ENCODE results near the gene KIRREL3.

Gene KIRREL3

DNA sequence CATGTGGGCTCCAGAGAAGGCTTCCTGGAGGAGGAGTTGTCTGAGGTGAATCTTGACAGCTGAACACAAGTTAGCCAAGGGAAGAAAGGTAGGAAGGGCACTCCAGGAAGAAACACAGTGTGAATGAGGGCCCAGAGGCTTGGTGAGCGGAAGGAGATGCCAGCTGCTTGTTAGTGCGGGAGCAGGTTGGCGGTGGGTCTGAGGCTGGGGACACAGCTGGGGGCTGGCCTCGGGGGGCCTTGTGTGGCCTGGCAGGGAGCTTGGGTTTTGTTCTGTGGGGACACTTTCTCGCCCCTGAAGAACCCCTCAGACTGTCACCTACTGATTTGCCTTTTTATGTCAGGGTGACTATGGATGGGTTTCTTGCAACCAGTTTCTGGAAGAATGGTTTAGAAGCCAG lies 485.1 kb downstream of the KIRREL3 start:
- no peak overlapping the region for H2BK120ac ChIP-seq (ENCODE audit: low read depth, low read length)
- H3K79me2 ChIP-seq (ENCODE audit: control insufficient read depth, insufficient read depth, low read length): no peaks in the 10 kb centered on the region
- H3K4me3 ChIP-seq (ENCODE audit: low read length): no peak overlapping the region
- H3K4me2 ChIP-seq (ENCODE audit: low read length): no peak overlapping the region
- H3K27ac ChIP-seq (ENCODE audit: low read depth, low read length): no peak overlapping the region
- H3K4ac ChIP-seq (ENCODE audit: low read depth, low read length): no peak overlapping the region
- H2BK5ac ChIP-seq (ENCODE audit: low read length): no peak overlapping the region
- no peak for DNase-seq
- H3K9ac ChIP-seq (ENCODE audit: low read length): no peak overlapping the region
- no peaks in the 10 kb centered on the region for H3K4me1 ChIP-seq (ENCODE audit: control insufficient read depth, low read depth, low read length)
- H4K8ac ChIP-seq (ENCODE audit: low read depth, low read length): no peak overlapping the region
- no peak overlapping the region for H3K18ac ChIP-seq (ENCODE audit: low read length)
- H3K36me3 ChIP-seq (ENCODE audit: control insufficient read depth, insufficient read depth, low read length): no peaks in the 10 kb centered on the region
- no peak overlapping the region for H3K23ac ChIP-seq (ENCODE audit: low read length)
- H2BK15ac ChIP-seq (replicated peaks; ENCODE audit: low read depth): no peak overlapping the region
- WGBS (ENCODE audit: extremely low coverage, insufficient coverage, low lambda C conversion rate): no CpG with 5 or more reads among the region's 5 CpGs
- no peak overlapping the region for H2AK5ac ChIP-seq (ENCODE audit: low read length)
- no peak overlapping the region for H4K5ac ChIP-seq (ENCODE audit: low read length)
- no peak overlapping the region for H3K56ac ChIP-seq (ENCODE audit: low read length)
- no peaks in the 10 kb centered on the region for H3K27me3 ChIP-seq (ENCODE audit: insufficient read depth, low read length, poor library complexity)
- H3K79me1 ChIP-seq (ENCODE audit: low read length): no peaks in the 10 kb centered on the region

DNA sequence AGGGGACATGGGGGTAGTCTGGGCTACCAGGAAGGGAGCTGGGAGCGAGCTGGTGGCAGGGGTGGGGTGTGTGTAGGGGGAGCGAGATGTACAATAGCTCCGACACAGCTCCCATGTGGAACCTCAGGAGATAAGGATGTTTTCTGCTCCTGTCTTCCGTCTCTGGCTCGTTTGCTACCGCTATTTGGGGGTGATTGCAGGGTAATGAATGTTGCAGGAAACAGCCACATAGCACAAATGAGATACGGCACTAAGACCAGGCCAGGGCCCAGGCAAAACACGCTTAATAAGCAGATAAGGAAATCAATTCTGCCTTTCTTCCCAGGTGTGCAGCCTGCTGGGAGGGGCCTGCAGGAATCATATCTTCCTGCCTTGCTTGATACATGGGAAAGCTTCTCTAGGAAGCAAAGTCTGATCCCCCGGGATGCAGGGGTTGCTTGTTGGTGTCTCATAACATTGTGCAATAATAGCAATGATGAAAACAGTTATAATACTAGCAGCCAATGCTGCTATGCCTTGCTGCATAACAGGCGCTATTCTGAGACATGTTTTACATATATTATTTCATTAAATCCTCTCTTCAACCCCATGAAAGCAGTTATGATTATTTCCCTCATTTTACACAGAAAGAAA lies 486.4 kb downstream of the KIRREL3 start:
- no peak overlapping the region for H2BK120ac ChIP-seq (ENCODE audit: low read depth, low read length)
- peak; percentile 29 for DNase-seq

DNA sequence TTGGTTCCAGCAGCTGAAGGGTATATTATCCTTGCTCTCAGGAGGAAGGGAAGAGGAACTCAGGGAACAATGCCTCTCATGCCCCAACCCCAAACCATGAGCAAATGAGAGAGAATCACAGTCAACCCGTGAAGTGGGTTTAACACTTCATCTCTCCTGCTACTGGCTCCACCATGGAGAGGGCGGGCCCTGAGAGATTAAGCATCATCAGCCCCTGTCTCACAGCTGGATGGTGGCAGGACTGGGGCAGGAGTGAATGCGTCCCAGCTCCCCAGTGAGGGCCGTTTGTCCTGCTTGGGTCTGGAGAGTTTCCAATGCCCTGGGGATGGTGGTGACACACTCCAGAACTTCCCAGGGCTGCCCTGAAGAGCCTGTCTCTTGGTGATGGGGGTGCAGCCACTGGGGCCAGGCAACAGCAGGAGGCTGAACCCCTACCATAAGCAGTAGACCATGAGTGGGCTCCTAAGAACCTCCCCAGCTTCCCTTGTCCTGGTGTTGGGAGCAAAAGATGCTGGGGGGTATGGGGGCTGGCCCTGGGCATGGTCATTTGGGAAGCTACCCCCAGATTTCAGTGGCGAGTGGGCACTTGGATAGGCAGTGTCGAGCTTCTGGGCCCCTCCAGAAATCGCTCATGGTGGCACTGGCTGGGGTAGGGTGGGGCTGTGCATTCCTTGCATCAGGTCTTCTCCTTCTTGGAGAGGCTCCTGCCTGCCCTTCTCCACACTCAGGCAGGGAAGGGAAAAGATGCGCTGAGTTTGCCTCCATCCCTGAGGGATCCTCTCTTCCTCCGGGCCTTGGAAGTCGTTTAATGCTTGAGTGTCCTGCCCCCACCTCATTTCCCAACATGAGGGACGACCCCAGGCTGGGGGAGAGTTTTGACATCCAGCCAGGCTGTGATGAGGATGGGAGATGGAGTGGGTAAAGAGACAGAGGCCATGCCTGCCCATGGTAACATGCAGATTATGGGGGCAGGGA lies 487.5 kb downstream of the KIRREL3 start:
- WGBS (ENCODE audit: extremely low coverage, insufficient coverage, low lambda C conversion rate): no CpG with 5 or more reads among the region's 11 CpGs
- no peak overlapping the region for H3K23ac ChIP-seq (ENCODE audit: low read length)
- peak overlapping the region; percentile 18 for H2BK5ac ChIP-seq (ENCODE audit: low read length)
- no peak overlapping the region for H2AK5ac ChIP-seq (ENCODE audit: low read length)
- H3K4me2 ChIP-seq (ENCODE audit: low read length): no peak overlapping the region
- H3K56ac ChIP-seq (ENCODE audit: low read length): peak overlapping the region; percentile 39
- H2BK120ac ChIP-seq (ENCODE audit: low read depth, low read length): no peak overlapping the region
- no peaks in the 10 kb centered on the region for H3K79me1 ChIP-seq (ENCODE audit: low read length)
- no peak overlapping the region for H3K4me3 ChIP-seq (ENCODE audit: low read length)
- no peak overlapping the region for H3K4ac ChIP-seq (ENCODE audit: low read depth, low read length)
- peak overlapping the region; percentile 68 for H3K27ac ChIP-seq (ENCODE audit: low read depth, low read length)
- no peaks in the 10 kb centered on the region for H3K36me3 ChIP-seq (ENCODE audit: control insufficient read depth, insufficient read depth, low read length)
- no peak overlapping the region for H3K18ac ChIP-seq (ENCODE audit: low read length)
- no peak overlapping the region for H4K8ac ChIP-seq (ENCODE audit: low read depth, low read length)
- H3K9ac ChIP-seq (ENCODE audit: low read length): no peak overlapping the region
- H2BK15ac ChIP-seq (replicated peaks; ENCODE audit: low read depth): no peak overlapping the region
- no peaks in the 10 kb centered on the region for H3K27me3 ChIP-seq (ENCODE audit: insufficient read depth, low read length, poor library complexity)
- no peak overlapping the region for H4K5ac ChIP-seq (ENCODE audit: low read length)
- H3K4me1 ChIP-seq (ENCODE audit: control insufficient read depth, low read depth, low read length): no peaks in the 10 kb centered on the region
- peak; percentile 65 for DNase-seq
- no peaks in the 10 kb centered on the region for H3K79me2 ChIP-seq (ENCODE audit: control insufficient read depth, insufficient read depth, low read length)

More for the DNA sequence above, 486.4 kb downstream of the KIRREL3 start:
- Histone ChIP-seq H3K27me3 (ENCODE audit: insufficient read depth, low read length, poor library complexity) (no peaks in the 10 kb centered on the region), H3K56ac (ENCODE audit: low read length) (peak overlapping the region; percentile 18), H3K79me2 (ENCODE audit: control insufficient read depth, insufficient read depth, low read length) (no peaks in the 10 kb centered on the region), H2BK5ac (ENCODE audit: low read length) (no peak overlapping the region), H3K4me1 (ENCODE audit: control insufficient read depth, low read depth, low read length) (no peaks in the 10 kb centered on the region), H4K5ac (ENCODE audit: low read length) (no peak overlapping the region), H3K18ac (ENCODE audit: low read length) (no peak overlapping the region), H3K23ac (ENCODE audit: low read length) (peak overlapping the region; percentile 9), H3K79me1 (ENCODE audit: low read length) (no peaks in the 10 kb centered on the region), H3K9ac (ENCODE audit: low read length) (no peak overlapping the region), H2BK15ac (replicated peaks; ENCODE audit: low read depth) (no peak overlapping the region), H3K4me3 (ENCODE audit: low read length) (no peak overlapping the region), H3K4ac (ENCODE audit: low read depth, low read length) (no peak overlapping the region), H3K27ac (ENCODE audit: low read depth, low read length) (no peak overlapping the region), H3K4me2 (ENCODE audit: low read length) (no peak overlapping the region), H2AK5ac (ENCODE audit: low read length) (no peak overlapping the region), H4K8ac (ENCODE audit: low read depth, low read length) (no peak overlapping the region), H3K36me3 (ENCODE audit: control insufficient read depth, insufficient read depth, low read length) (no peaks in the 10 kb centered on the region)
- whole genome bisulfite sequencing (ENCODE audit: extremely low coverage, insufficient coverage, low lambda C conversion rate): no CpG with 5 or more reads among the region's 10 CpGs

DNA sequence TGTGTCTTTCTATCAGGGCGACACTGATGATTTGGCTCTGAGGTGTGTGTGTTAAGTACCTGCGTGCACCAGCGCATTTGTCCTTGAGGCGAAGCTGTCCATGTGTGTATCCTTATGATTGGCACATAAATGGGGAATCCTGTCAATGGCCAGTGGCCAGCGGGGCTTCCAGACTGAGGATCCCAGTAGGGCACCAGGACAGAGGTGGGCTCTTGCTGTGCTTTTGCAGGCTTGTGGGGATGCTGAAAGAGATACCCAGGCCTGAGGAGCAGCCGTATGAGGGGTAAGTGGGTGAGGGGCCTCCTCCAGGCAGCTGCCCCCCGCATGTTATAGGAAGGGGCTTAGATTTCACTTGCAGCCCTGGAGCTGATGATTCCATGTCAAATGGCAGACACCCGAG lies 488.3 kb downstream of the KIRREL3 start:
- peak overlapping the region; percentile 58 for H3K27ac ChIP-seq (ENCODE audit: low read depth, low read length)
- peak overlapping the region; percentile 38 for H2AK5ac ChIP-seq (ENCODE audit: low read length)
- H4K8ac ChIP-seq (ENCODE audit: low read depth, low read length): no peak overlapping the region
- no peaks in the 10 kb centered on the region for H3K4me1 ChIP-seq (ENCODE audit: control insufficient read depth, low read depth, low read length)
- no peak for DNase-seq
- no CpG with 5 or more reads among the region's 8 CpGs for WGBS (ENCODE audit: extremely low coverage, insufficient coverage, low lambda C conversion rate)
- H2BK5ac ChIP-seq (ENCODE audit: low read length): no peak overlapping the region
- H3K79me1 ChIP-seq (ENCODE audit: low read length): no peaks in the 10 kb centered on the region
- H3K23ac ChIP-seq (ENCODE audit: low read length): no peak overlapping the region
- H3K36me3 ChIP-seq (ENCODE audit: control insufficient read depth, insufficient read depth, low read length): no peaks in the 10 kb centered on the region
- H3K4ac ChIP-seq (ENCODE audit: low read depth, low read length): no peak overlapping the region
- H3K27me3 ChIP-seq (ENCODE audit: insufficient read depth, low read length, poor library complexity): no peaks in the 10 kb centered on the region
- H2BK15ac ChIP-seq (replicated peaks; ENCODE audit: low read depth): no peak overlapping the region
- H3K79me2 ChIP-seq (ENCODE audit: control insufficient read depth, insufficient read depth, low read length): no peaks in the 10 kb centered on the region
- H4K5ac ChIP-seq (ENCODE audit: low read length): no peak overlapping the region
- H3K9ac ChIP-seq (ENCODE audit: low read length): peak overlapping the region; percentile 27
- H3K56ac ChIP-seq (ENCODE audit: low read length): peak overlapping the region; percentile 39
- H2BK120ac ChIP-seq (ENCODE audit: low read depth, low read length): no peak overlapping the region
- H3K4me2 ChIP-seq (ENCODE audit: low read length): no peak overlapping the region
- H3K18ac ChIP-seq (ENCODE audit: low read length): no peak overlapping the region
- no peak overlapping the region for H3K4me3 ChIP-seq (ENCODE audit: low read length)

DNA sequence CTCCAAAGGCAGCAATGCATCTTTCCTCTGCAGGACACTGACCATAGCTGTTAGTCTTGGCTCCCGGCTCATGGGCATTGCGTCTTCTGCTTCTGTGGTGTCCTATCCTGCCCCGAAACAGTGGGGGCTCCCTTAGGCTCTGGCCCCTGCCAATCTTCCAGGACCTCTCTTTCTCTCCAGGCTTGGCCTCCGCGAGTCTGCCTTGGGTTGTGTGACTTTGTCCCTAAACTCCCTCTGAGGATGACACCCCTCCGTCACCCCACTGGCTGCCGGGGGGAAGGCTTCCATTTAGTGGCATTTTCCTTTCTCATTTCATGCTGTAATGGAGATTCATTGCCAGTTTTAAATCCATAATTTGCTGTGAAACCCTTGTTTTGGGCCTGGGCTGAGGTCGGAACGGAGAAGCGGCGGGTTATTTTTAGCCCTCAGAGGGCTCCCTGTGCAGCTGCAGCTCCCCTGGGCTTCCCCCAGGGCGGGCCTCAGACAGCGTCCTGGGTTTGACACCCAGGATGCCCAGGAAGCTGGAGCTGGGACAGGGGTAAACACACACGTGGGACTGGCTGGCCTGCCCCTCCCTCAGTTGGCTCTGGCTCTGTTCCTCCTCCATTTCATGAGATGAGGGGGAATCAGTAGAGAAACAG lies 489.0 kb downstream of the KIRREL3 start:
- H3K23ac ChIP-seq (ENCODE audit: low read length): no peak overlapping the region
- H3K79me2 ChIP-seq (ENCODE audit: control insufficient read depth, insufficient read depth, low read length): no peaks in the 10 kb centered on the region
- no CpG with 5 or more reads among the region's 14 CpGs for WGBS (ENCODE audit: extremely low coverage, insufficient coverage, low lambda C conversion rate)
- no peak overlapping the region for H3K9ac ChIP-seq (ENCODE audit: low read length)
- H4K5ac ChIP-seq (ENCODE audit: low read length): no peak overlapping the region
- H3K4me2 ChIP-seq (ENCODE audit: low read length): no peak overlapping the region
- H3K27ac ChIP-seq (ENCODE audit: low read depth, low read length): no peak overlapping the region
- no peak overlapping the region for H3K4ac ChIP-seq (ENCODE audit: low read depth, low read length)
- H3K4me1 ChIP-seq (ENCODE audit: control insufficient read depth, low read depth, low read length): no peaks in the 10 kb centered on the region
- H3K18ac ChIP-seq (ENCODE audit: low read length): no peak overlapping the region
- H2AK5ac ChIP-seq (ENCODE audit: low read length): no peak overlapping the region
- no peaks in the 10 kb centered on the region for H3K36me3 ChIP-seq (ENCODE audit: control insufficient read depth, insufficient read depth, low read length)
- DNase-seq: no peak
- H3K4me3 ChIP-seq (ENCODE audit: low read length): no peak overlapping the region
- H3K79me1 ChIP-seq (ENCODE audit: low read length): no peaks in the 10 kb centered on the region
- no peaks in the 10 kb centered on the region for H3K27me3 ChIP-seq (ENCODE audit: insufficient read depth, low read length, poor library complexity)
- no peak overlapping the region for H2BK120ac ChIP-seq (ENCODE audit: low read depth, low read length)
- no peak overlapping the region for H2BK5ac ChIP-seq (ENCODE audit: low read length)
- H3K56ac ChIP-seq (ENCODE audit: low read length): peak overlapping the region; percentile 39
- H2BK15ac ChIP-seq (replicated peaks; ENCODE audit: low read depth): no peak overlapping the region
- H4K8ac ChIP-seq (ENCODE audit: low read depth, low read length): no peak overlapping the region
